Fibroblast of skin of scalp (primary cell): ENCODE measurements around the gene FGD2.
"Not testable (repeated sequence)": the region's sequence is repeated elsewhere in the genome, so short reads cannot be mapped to it uniquely, and the experiment has no call there.

Experiments
- DNase-seq: peaks from one replicate; pipeline ENCODE4 v3.0.0-alpha.2; 2013

FGD2 gene

DNA sequence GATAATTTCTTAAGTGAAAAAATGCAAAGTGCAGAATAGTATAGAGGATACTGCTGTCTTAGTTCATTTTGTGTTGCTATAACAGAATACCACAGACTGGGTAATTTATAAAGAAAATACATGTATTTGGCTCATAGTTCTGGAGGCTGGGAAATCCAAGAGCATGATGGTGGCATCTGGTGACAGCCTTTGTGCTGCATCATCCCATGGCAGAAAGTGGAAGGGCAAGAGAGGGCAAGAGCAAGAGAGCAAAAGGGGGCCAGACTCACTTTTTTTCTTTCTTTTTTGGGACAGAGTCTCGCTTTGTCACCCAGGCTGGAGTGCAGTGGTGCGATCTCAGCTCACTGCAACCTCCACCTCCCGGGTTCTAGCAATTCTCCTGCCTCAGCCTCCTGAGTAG, 37.6 kb downstream of the FGD2 start:
- DNase-seq = not testable (repeated sequence)

DNA sequence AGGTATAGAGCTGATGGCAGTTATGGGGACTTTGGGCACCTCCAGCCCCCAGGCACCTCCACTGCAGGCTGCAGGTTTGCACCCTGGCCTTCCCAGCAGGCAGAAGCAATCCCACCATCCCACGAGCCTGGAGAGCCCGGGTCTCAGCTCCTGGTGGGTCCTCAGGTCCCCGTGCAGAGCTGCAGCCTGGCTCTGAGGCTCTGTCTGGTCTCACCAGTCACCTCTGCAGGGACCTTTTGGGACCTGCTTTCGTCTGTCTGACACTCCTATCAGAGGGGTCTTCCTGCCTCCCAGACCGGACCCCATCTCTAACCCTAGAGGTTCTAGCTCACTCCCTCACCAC, 41.9 kb downstream of the FGD2 start:
- DNase-seq = no peak

DNA sequence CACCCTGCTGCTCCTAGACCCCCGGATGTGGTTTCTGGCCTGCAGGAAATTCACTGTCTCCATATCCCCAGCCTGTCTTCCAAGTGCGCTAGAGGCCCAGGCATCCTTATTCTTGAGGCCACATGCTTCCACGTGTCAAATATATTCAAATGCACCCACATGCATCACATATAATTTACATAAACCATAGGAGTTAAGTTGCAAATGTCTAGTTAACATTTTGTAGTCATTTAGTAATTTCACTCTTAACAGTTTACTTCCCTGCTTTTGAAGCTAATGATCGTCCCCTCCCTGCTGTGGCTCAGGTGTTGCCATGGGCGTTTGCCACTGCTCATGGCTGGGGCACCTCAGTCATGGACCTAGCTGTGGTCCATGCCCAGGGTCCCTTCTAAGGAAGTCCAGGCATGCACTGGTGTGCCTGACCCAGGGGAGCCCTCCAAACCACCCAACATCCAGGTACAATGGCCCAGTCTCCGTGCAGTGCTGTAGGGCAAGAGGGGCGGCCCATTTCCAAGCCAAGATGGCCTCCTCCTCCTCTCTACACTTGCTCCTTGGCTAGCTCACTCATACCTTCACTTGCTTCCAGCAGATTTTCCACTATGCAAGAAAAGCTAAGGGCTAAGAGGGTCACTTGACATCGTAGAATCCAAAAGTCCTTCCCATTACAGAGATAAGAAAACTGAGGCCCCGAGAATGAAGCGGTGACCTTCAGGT, 42.4 kb downstream of the FGD2 start:
- no peak for DNase-seq

DNA sequence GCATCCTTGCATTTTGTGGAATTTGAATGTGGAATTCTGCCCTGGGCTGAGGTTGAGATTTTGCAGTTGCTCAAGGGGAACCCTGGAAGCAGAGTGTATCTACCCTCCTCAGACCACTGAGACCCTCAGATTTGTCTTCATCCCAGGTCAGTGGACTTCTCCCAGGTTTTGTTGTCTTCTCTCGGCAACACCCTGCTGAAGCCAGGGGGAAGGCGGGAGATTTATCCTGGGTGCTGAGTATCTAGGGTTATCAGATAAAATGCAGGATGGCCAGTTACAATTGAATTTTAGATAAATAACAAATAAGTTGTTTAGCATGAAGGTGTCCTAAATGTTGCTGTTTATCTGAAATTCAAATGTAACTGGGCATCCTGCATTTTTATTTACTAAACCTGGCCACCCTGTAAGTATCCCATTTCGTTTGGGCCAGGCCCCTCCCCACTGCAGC, 43.0 kb downstream of the FGD2 start:
- no peak for DNase-seq

DNA sequence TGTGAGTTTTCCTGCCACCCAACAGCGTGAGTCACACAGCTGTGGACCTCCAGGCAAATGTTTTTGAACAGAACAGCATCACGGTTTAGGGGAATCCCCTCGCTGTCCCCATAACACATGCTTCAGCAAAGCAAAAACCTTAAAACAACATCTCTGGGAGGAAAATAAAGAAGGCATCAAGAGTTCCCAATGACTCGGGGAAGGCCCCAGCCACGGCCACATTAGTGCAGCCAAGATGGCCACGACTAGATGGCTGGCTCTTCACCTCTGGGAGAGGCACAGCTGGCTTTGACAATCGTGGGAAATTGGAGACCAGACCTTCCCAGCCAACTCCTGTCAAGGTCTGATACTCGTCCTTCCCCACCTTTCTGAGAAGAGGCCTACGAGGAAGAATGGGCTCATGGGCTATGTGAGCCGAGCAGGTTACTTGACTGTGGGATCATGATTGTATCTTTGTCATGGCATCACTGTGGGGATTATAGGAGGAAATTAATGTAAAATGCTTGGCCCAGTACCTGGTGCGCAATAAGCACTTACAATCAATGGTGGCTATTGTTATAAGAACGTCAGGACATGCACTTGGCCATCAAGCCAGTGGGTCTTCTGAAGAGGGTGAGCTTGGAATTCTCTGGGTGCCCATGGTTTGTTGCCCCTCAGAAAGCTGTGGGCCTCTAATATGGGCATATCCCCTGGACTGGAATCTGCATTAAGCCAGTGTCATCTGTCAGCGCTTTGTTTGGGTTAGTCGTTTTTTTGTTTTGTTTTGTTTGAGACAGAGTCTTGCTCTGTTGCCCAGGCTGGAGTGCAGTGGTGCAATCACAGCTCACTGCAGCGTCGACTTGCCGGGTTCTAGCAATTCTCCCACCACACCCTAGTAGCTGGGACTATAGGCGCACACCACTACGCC, 43.6 kb downstream of the FGD2 start:
- peak; percentile 80 for DNase-seq

DNA sequence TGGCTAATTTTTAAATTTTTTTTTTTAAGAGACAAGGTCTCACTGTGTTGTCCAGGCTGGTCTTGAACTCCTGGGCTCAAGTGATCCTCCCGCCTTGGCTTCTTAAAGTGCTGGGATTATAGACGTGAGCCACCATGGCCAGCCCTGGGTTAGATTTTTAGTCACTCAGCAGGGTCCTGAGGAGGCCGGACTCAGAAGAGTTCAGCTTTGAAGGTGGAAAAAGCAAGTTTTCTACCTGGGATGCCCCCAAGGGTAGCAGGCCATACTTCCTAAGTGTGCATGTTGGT, 44.2 kb downstream of the FGD2 start:
- DNase-seq = no peak

DNA sequence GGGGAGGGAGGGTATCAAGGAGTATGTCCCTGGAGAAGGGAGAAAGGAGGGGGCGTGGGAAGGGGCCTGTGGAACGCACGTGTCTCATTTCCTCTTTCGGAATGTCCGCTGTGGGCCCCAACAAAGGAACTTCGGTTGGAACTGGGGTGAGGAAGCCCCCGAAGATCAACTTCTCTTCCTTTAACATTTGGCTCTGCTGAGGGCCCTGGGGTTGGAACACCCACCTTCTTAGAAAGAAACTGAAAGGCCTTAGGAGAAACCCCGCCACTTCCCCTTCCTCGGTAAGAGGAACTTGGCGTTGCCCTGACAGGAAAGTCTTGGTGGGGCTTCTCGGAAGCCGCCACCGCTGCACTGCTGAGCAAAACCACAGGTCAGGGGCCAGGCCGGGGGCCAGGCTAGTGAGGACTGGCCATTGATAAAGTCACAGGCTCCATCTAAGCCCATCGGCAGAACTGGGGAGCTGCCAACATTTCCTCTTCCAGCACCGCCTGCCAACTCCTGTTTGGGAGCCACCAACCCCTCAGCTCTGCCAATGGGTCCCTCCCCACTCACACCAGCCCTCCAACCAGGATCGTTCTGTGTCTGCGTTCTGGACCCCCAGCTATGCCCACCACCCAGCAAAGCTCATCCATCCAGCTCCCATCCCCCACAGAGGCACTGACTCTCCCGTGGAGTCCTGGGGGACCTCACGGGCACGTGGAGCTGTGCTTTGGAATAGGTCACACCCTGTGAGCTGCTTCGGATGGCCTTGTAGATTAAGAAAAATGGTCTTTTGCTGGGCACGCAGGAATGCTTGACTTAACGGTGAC, 44.8 kb downstream of the FGD2 start:
- no peak for DNase-seq

DNA sequence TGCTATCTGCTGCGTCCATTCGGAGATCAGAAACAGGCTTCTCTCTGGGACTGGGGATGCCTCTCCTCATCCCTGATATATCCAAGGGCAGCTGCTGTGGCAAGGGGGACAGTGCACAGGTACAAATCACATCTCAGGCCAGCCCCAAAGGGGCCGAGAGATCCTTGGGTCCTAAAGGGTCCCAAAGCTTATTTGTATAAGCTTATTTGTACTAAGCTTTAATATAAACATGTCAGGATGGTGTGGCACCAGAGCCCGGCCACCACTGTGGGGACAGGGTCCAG, 45.3 kb downstream of the FGD2 start:
- no peak for DNase-seq

DNA sequence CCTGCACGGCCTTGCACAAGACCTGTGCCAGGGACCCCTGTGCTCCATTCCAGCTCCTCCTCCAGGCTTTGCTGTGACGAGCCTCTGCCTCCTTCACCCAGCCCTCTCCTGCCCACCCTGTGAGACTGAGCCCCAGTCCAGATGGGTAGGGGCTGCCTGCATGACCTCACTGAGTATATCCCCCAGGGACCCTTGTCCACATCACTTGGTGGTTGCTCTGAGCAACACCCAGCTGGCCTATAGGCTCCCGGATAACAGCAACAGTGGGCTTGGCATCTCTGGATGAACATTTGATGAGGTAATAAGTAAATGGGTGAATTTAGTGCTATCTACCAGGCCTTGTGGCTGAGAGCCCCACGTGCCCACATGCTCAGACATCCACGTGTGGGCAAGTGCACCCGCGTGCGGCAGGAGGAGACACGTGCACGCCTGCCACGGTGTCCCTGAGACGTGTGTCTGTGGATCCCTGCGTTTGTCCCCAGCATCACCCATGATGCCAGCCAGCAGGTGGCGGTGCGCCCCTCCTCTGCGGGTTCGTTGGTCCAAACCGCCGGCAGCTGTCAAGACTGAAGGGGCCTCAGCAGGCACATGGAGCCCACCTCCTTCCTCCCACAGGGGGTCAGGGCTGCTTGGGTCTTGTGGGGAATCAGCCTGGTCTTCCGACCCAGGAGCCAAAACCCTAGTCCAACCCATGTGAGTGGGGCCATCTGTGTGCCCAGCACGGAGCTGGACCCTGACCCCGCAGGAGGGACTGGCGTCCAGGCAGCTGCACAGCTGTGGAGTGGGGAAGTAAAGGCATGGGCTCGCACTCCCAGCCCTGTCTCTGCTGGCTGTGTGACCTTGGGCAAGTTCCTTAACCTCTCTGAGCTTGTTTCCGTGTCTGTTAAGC, 45.9 kb downstream of the FGD2 start:
- DNase-seq = peak; percentile 83

DNA sequence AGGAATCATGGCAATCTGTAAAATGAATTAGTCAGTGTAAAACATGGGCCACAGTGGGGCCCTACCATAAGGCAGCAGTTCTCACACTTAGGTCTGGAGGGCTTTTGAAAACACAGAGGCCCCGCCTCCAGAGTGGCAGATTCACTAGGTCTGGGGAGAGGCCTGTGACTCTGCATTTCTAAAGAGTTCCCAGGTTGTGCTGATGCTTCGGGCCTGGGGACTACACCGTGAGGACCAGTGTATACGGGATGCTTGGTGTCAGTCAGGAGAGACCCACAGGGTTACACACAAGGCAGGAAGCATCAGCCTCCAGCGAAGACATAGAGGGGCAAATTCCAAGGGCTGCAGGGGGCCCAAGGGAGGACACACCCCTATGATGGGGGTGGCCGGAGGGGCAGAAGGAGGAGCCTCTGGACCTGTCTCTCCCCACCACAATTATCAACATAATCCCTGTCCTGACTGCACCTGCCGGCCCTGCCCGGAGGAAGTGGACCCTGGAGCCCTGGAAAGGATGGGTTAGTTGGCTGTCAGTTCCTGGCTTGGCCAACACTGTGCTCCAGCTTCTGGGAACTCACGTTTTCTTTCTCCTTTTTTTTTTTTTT, 46.7 kb downstream of the FGD2 start:
- DNase-seq = peak; percentile 22

DNA sequence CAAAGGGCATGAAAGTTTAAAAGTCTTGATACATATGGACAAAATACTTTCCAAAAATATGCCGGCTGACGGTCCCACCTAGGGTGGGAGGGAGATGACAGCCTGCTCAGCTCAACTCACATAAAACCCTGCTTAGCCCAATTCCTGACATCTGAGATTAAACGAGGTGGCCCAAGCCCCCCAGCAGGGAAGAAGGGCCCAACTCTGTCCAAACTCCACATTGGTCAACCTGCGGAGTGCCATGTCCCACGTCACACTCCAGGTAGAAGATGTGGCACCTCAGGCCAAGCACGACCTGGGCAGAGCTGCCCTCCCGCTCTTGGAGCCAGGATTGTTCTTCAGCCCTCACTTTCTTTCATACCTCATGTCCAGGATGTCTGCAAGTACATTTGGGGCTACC, 48.2 kb downstream of the FGD2 start:
- DNase-seq = no peak

DNA sequence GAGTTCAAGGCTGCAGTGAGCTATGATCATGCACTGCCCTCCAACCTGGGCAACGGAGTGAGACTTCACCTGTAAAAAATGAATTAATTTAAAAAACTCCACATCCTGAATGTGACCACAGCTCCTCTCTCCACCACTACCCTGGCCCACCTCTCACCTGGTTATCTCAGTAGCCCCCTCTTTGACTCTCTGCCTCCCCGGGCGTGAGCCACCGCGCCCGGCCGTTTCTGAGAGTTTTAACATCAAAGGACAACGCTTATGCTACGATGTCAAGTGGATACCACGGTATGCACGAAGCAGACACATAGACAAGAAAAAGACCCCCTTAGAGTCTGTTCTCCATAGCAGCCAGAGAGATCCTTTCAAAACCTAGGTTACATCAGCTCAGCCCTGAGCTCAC, 48.7 kb downstream of the FGD2 start:
- DNase-seq = no peak

DNA sequence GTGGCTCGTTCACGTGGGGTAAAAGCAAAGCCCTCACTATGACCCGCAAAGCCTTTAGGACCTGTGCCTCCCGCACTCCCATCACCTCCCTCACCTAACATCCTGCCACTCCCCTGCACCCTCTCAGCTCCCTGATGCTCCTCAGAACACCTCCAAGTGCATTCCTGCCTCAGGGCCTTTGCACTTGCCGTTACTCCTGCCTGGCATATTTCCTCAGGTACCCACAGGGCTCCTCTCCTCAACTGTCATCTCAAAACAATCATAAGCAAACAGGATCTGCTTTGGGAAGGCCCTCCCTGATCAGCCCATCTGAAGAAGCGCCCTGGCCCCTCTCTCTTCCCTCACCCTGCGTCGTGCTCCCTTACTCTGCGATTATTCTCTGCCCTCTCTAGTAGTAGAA, 49.1 kb downstream of the FGD2 start:
- no peak for DNase-seq

DNA sequence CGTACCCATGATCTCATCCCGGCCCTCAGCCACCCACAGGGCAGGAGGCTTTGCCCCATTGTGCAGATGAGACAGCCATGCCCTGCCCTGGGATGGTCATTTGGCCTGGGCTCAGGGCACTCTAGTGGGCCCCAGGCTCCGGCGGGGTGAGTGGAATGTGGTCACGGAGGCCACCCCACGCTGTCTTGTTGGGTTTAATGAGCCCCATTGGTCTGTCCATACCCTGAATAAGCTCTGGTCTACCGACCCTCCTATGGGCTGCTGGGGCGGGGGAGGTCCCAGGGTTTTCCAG, 50.6 kb downstream of the FGD2 start:
- no peak for DNase-seq

DNA sequence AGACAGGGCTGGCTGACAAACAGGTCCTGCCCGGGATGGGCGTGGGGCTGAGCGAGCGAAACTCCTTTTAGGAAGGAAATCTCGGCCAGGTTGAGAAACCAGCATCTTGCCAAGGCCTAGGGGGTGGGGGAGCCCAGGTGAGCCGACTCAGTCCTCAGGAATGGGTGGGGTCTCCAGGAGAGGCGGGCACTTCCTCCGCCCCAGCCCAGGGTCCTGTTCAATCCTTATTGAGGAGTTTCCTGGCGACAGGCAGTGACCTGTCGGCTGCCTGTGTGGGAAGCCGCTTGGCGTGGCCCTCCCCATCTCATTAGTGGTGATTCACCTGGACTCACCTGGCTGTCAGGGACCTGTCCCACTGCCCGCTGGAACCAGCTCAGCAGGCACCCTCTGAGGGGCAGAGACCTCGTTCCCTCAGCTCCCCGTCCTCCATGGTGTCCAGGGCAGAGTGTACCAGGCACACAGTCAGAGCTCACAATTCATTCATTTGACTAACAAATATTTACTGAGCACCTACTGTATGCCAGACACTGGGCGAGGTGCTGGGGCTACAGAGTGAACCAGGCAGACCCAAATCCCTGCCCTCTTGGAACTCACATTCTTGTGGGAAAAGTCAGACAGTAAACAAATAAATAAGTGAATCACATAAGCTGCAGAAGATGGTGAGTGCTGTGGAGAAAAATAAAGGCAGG, 51.1 kb downstream of the FGD2 start:
- DNase-seq = peak; percentile 33

DNA sequence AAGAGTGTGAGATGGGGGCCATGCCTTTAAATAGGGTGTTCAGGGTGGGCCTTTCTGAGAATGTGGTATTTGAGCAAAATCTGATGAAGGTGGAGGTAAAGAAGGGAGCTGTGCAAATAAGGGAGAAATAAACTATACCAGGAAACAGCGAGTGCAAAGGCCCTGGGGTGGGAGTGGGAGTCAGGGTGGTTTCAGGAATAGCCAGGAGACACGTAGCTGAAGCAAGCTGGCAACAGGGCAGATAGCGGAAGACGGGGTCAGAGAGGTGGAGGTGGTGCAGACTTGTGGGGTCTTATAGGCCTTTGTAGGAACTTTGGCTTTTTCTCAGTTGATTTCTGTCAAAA, 51.6 kb downstream of the FGD2 start:
- DNase-seq = no peak

DNA sequence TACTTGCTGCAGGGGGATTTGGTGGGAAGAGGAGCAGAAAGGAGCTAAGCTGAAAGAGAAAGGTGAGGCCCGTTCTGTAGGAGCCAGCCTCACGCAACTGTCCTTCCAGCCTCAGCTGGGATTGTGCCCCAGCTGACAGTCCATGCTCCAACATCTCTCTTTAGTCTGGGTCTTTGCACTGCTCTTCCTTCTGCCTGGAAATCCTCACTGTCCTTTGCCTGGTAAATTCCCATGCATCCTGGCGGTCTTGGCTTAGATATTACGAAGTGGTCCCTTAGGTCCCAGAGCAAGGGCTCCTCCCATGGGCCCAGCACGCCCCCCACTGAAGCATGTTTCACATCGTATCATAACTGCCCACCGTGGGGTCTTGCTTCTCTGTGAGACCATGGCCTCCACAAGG, 52.2 kb downstream of the FGD2 start:
- DNase-seq = no peak

DNA sequence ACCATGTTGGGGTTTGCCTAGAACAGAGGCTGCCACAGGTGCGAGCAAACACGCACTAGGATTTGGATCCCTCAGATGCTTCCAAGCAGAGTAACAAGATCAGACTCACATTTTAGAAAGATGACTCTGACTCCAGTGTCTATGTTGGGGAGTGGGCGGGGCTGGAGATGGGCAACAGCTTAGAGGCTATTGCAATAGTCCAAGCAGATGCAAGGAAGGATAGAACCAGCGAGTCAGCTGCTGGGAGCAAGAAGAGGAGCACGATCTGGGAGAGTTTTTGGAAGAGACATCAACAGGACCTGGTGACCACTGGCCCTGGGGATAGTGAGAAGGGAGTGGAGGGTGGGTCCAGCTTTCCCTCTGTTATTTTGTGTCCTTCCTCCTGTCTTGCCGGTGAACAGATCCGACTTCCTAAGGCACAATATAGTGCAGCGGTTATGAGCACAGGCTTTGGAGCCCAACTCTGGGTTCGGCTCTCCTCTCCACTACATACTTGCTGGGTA, 52.7 kb downstream of the FGD2 start:
- DNase-seq = peak; percentile 76

DNA sequence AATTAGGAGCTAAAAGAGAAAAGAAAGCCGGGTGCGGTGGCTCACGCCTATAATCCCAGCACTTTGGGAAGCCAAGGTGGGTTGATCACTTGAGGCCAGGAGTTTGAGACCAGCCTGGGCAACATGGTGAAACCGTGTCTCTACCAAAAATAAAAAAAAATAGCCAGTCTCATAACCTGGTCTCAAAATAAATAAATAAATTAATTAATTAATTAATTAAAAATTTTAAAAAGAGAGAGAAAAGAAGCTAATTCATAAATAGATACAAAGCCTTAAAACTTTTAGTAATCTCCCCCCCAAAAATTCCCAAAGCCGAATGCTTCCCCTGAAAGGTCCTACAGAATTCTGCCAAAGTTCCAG, 53.5 kb downstream of the FGD2 start:
- not testable (repeated sequence) for DNase-seq

DNA sequence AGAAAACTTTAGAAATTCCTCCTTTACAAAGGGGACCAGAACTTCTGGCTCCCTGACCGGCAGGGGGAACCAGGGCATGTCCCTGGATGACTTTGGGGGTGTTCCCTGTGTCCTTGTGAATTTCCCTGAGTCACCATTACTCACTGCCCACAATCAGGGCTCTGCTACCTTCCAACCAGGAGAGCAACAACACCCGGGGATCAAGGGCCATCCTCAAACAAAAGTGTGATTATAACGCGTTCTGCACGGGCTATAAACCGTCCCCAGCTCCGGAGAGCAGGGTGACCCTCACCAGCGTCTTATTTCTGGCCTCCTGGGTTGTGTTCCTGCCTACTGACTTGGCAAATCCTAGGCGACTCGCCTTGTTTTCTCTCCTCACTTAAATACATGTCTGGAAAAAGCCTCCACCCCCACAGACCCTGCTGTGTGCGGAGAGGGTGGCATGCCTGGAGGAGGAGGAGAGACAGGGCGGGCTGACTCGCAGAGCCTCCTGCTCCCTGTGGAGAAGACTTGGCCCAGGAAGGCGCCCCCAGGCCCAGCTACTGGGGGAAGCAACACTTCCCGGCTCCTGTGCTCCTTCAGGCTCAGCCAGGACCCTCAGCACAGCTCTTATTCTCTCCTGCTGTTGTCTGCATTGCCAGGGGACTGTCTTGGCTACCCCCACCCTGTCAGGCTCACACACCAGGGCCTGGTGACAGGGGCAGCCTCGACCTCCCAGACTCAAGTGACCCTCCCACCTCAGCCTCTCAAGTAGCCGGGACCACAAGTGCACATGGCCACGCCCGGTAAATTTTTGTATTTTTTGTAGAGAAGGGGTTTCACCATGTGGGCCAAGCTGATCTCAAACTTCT, 54.1 kb downstream of the FGD2 start:
- peak; percentile 97 for DNase-seq

DNA sequence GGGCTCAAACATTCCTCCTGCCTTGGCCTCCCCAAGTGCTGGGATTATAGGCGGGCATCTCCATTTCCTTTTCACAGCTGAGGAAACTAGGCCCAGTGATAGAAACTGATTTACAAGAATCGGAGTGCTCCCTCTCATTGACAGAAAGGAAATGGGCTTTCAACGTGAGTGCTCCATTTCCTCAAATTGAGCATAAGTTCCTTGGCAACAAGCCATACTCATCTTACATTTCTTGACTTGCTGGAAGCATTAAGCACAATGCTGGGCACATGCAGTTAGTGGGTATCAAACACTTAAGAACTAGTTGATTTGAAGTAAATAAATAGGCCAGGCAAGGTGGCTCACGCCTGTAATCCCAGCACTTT, 54.7 kb downstream of the FGD2 start:
- no peak for DNase-seq
